A549 (cell line): Measurements from ENCODE around the gene RBP3.

ENCODE experiments used
- POLR2A ChIP-seq: IDR thresholded peaks from 2 replicates; pipeline ENCODE4 v1.6.1; 2012; ENCODE audit warnings: mild to moderate bottlenecking, low read length
- TF ChIP-seq, protein P1 (sequence below): fragments of >200 bp; sonication (Bioruptor Twin); formaldehyde crosslinking; IDR thresholded peaks from 3 replicates; pipeline ENCODE4 v1.5.1; 2016

DNA sequence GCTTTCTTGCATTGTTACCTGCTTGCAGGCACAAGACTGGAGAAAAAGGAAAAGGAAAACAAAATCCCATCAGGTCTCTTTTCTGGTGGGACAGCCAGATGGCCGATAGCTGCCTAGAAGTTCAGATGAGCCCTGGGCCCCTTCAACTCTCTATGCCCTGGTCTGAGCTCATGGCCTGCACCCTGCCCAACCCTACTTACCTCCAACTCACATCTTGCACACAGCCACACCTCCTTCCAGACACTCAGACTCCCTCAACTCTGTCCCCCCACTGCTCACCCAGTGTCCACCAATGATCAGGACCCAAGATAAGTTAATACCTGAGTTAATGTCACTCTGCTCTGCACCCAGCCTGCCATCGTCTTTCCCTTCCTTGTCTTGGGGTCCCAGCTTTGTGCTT lies 10.9 kb downstream of the RBP3 start:
- TF ChIP-seq POLR2A: no peak
- TF ChIP-seq, protein P1, sequence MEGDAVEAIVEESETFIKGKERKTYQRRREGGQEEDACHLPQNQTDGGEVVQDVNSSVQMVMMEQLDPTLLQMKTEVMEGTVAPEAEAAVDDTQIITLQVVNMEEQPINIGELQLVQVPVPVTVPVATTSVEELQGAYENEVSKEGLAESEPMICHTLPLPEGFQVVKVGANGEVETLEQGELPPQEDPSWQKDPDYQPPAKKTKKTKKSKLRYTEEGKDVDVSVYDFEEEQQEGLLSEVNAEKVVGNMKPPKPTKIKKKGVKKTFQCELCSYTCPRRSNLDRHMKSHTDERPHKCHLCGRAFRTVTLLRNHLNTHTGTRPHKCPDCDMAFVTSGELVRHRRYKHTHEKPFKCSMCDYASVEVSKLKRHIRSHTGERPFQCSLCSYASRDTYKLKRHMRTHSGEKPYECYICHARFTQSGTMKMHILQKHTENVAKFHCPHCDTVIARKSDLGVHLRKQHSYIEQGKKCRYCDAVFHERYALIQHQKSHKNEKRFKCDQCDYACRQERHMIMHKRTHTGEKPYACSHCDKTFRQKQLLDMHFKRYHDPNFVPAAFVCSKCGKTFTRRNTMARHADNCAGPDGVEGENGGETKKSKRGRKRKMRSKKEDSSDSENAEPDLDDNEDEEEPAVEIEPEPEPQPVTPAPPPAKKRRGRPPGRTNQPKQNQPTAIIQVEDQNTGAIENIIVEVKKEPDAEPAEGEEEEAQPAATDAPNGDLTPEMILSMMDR: no peak
